Measurements from ENCODE around the gene ZNF616. TPM values are rescaled to one million over a fixed set of nuclear protein-coding genes. Genes with fewer than 3 reads are reported as not detected.

The ZNF616 gene
- total RNA-seq, 1 donor from 2014 or later: 18.5 TPM

DNA sequence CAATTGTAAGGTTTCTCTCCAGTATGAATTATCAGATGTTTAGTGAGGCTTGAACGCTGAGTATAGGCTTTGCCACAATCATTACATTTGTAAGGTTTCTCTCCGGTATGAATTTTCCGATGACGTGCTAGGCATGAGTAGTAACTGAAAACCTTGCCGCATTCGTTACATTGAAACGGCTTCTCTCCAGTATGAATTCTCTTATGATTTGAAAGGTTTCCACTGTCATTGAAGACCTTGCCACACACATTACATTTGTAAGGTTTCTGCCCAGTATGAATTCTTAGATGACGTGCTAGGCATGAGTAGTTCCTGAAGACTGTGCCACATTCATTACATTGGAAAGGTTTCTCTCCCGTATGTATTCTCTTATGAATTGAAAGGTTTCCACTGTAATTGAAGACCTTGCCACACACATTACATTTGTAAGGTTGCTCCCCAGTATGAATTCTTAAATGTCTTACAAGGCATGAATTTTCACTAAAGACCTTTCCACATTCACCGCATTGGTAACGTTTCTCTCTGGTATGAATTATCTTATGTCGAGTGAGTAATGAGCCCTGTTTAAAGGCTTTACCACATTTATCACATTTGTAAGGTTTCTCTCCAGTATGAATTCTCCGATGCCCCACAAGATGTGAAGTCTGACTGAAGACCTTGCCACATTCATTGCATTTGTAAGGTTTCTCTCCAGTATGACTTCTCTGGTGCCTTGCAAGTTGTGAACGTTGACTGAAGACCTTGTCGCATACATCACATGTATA is 16.0 kb upstream of the ZNF616 start:
- TF ChIP-seq, protein P1, sequence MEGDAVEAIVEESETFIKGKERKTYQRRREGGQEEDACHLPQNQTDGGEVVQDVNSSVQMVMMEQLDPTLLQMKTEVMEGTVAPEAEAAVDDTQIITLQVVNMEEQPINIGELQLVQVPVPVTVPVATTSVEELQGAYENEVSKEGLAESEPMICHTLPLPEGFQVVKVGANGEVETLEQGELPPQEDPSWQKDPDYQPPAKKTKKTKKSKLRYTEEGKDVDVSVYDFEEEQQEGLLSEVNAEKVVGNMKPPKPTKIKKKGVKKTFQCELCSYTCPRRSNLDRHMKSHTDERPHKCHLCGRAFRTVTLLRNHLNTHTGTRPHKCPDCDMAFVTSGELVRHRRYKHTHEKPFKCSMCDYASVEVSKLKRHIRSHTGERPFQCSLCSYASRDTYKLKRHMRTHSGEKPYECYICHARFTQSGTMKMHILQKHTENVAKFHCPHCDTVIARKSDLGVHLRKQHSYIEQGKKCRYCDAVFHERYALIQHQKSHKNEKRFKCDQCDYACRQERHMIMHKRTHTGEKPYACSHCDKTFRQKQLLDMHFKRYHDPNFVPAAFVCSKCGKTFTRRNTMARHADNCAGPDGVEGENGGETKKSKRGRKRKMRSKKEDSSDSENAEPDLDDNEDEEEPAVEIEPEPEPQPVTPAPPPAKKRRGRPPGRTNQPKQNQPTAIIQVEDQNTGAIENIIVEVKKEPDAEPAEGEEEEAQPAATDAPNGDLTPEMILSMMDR (IDR thresholded peaks at IDR 0.05; ENCODE audit: unreplicated experiment): no peak
- no peak overlapping the region for H3K27ac Mint-ChIP-seq (ENCODE audit: unreplicated experiment)
- peaks cover 82% of the 10 kb centered on the region for H3K36me3 Mint-ChIP-seq (ENCODE audit: low read depth, unreplicated experiment)
- DNase-seq (ENCODE audit: low spot score): no peak
- peaks cover 58% of the 10 kb centered on the region for H3K9me3 Mint-ChIP-seq (ENCODE audit: unreplicated experiment)
- no peaks in the 10 kb centered on the region for H3K27me3 Mint-ChIP-seq (ENCODE audit: unreplicated experiment)
- no peaks in the 10 kb centered on the region for H3K4me1 Mint-ChIP-seq (ENCODE audit: unreplicated experiment)
- H3K4me3 Mint-ChIP-seq (ENCODE audit: unreplicated experiment): peak overlapping the region; percentile 87

DNA sequence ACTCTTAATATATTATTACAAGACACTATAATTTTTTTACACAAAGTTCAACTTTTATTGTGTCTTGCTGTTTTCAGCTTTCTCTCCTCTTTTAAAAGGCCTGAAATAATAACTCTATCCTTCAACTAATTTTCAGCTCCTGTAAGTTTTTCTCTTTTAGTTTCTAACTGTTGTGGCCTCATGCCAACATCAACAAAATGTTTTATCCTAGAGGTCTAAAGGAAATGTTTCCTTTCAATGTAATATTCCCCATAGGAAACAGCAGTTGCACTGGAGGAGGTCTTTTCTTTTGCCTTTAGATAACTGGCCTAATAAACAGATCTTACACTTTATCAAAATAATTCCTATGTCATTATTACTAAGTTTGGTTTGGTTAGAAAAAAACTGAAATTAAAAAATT is 8.5 kb upstream of the ZNF616 start:
- Mint-ChIP-seq H3K36me3 (ENCODE audit: low read depth, unreplicated experiment) (peaks cover 34% of the 10 kb centered on the region), H3K9me3 (ENCODE audit: unreplicated experiment) (peaks cover 14% of the 10 kb centered on the region), H3K27ac (ENCODE audit: unreplicated experiment) (no peak overlapping the region), H3K4me1 (ENCODE audit: unreplicated experiment) (no peaks in the 10 kb centered on the region), H3K27me3 (ENCODE audit: unreplicated experiment) (peaks cover 2% of the 10 kb centered on the region), H3K4me3 (ENCODE audit: unreplicated experiment) (no peak overlapping the region)
- DNase-seq (ENCODE audit: low spot score): no peak
- TF ChIP-seq, protein P1 (IDR thresholded peaks at IDR 0.05; ENCODE audit: unreplicated experiment): no peak

DNA sequence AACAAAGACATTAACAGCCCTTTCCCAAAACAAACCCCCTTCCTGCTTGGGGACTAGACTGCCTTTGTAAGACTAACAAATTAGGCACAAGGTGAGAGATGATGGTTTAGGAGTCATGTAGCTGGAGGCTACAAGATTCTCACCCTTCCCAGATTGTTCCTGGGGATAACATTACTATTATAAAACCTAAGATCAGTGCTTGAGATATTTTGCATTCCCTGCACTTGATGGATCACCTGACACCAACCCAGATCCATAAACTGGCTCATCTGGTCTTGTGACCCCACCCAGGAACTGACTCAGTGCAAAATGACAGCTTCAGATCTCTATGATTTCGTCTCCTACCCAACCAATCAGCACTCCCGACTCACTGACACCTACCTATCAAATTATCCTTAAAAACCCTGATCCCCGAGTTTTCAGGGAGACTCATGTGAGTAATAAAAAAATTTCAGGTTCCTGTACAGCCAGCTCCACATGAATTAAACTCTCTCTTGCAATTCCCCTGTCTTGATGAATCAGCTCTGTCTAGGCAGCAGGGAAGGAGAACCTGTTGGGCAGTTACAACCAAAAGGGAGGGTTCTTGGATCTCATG is 2.4 kb upstream of the ZNF616 start:
- TF ChIP-seq, protein P1 (IDR thresholded peaks at IDR 0.05; ENCODE audit: unreplicated experiment): no peak
- peaks cover 12% of the 10 kb centered on the region for H3K4me1 Mint-ChIP-seq (ENCODE audit: unreplicated experiment)
- no peak overlapping the region for H3K4me3 Mint-ChIP-seq (ENCODE audit: unreplicated experiment)
- no peak overlapping the region for H3K27ac Mint-ChIP-seq (ENCODE audit: unreplicated experiment)
- H3K36me3 Mint-ChIP-seq (ENCODE audit: low read depth, unreplicated experiment): peaks cover 45% of the 10 kb centered on the region
- H3K27me3 Mint-ChIP-seq (ENCODE audit: unreplicated experiment): peaks cover 16% of the 10 kb centered on the region
- H3K9me3 Mint-ChIP-seq (ENCODE audit: unreplicated experiment): peaks cover 4% of the 10 kb centered on the region
- no peak for DNase-seq (ENCODE audit: low spot score)

DNA sequence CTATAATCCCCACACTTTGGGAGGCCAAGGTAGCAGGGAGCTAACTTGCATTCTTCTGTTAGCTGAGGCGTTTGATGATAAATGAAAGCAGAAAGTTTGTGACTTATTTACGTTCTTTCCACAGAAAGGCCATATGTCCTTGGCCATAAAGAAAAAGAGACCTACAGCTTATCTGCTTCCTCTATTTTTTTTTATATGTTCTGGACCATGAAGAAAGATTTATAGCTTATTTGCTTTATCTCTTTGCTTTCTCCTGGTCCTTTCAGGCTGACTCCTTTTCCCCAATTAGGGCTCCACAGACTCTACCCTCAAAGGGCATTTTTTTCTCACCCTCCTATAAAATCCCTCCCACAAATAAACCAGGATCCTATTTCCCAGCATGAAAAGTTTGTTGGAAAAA is 1.5 kb upstream of the ZNF616 start:
- Mint-ChIP-seq H3K4me1 (ENCODE audit: unreplicated experiment) (peaks cover 12% of the 10 kb centered on the region), H3K27ac (ENCODE audit: unreplicated experiment) (no peak overlapping the region), H3K36me3 (ENCODE audit: low read depth, unreplicated experiment) (peaks cover 46% of the 10 kb centered on the region), H3K4me3 (ENCODE audit: unreplicated experiment) (no peak overlapping the region), H3K9me3 (ENCODE audit: unreplicated experiment) (peaks cover 4% of the 10 kb centered on the region), H3K27me3 (ENCODE audit: unreplicated experiment) (peaks cover 16% of the 10 kb centered on the region)
- no peak for DNase-seq (ENCODE audit: low spot score)
- TF ChIP-seq, protein P1 (IDR thresholded peaks at IDR 0.05; ENCODE audit: unreplicated experiment): no peak

Measured in endothelial cell (in vitro differentiated cells).